HFF-Myc (cell line): ENCODE data around the gene MUCL3.
"Not testable (repeated sequence)": the region's sequence is repeated elsewhere in the genome, so short reads cannot be mapped to it uniquely, and the experiment has no call there.

Experiments
- DNase-seq: peaks from one replicate; pipeline ENCODE4 v3.0.0-alpha.2; 2011; ENCODE audit warnings: low read depth; ENCODE audit errors: extremely low read depth
- H3K4me3 ChIP-seq: replicated peaks from 2 replicates; pipeline ENCODE4 v1.5.1; 2011; ENCODE audit warnings: low read depth, mild to moderate bottlenecking, control low read depth, low read length
- TF ChIP-seq, protein P1 (sequence below): IDR thresholded peaks from 2 replicates; pipeline ENCODE4 v1.5.1; 2012; ENCODE audit warnings: mild to moderate bottlenecking, low read depth, low read length, control low read depth; ENCODE audit errors: missing control alignments

The MUCL3 gene

DNA sequence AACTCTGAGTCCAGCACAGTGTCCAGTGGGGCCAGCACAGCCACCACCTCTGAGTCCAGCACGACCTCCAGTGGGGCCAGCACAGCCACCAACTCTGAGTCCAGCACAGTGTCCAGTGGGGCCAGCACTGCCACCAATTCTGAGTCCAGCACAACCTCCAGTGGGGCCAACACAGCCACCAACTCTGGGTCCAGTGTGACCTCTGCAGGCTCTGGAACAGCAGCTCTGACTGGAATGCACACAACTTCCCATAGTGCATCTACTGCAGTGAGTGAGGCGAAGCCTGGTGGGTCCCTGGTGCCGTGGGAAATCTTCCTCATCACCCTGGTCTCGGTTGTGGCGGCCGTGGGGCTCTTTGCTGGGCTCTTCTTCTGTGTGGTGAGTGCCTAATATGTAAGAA, 46.5 kb downstream of the MUCL3 start:
- TF ChIP-seq, protein P1, sequence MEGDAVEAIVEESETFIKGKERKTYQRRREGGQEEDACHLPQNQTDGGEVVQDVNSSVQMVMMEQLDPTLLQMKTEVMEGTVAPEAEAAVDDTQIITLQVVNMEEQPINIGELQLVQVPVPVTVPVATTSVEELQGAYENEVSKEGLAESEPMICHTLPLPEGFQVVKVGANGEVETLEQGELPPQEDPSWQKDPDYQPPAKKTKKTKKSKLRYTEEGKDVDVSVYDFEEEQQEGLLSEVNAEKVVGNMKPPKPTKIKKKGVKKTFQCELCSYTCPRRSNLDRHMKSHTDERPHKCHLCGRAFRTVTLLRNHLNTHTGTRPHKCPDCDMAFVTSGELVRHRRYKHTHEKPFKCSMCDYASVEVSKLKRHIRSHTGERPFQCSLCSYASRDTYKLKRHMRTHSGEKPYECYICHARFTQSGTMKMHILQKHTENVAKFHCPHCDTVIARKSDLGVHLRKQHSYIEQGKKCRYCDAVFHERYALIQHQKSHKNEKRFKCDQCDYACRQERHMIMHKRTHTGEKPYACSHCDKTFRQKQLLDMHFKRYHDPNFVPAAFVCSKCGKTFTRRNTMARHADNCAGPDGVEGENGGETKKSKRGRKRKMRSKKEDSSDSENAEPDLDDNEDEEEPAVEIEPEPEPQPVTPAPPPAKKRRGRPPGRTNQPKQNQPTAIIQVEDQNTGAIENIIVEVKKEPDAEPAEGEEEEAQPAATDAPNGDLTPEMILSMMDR: no peak
- no peak for DNase-seq
- H3K4me3 ChIP-seq: no peak overlapping the region

DNA sequence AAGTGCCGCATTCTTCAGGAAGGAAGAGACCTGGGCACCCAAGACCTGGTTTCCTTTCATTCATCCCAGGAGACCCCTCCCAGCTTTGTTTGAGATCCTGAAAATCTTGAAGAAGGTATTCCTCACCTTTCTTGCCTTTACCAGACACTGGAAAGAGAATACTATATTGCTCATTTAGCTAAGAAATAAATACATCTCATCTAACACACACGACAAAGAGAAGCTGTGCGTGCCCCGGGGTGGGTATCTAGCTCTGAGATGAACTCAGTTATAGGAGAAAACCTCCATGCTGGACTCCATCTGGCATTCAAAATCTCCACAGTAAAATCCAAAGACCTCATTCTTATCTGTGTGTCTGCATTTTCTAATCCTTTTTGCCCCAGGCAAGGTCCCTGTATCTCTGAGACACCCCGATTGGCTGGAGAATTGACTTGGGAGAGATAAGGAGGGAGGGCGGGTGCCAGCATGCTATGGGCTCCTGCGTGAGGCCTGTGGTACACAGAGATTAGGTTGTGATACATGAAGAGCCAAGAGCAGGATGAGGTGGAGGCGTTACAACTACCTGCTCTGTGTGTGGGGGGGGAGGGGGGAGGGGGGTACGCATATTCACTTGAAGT, 47.5 kb downstream of the MUCL3 start:
- no peak overlapping the region for H3K4me3 ChIP-seq
- TF ChIP-seq, protein P1: no peak
- no peak for DNase-seq

DNA sequence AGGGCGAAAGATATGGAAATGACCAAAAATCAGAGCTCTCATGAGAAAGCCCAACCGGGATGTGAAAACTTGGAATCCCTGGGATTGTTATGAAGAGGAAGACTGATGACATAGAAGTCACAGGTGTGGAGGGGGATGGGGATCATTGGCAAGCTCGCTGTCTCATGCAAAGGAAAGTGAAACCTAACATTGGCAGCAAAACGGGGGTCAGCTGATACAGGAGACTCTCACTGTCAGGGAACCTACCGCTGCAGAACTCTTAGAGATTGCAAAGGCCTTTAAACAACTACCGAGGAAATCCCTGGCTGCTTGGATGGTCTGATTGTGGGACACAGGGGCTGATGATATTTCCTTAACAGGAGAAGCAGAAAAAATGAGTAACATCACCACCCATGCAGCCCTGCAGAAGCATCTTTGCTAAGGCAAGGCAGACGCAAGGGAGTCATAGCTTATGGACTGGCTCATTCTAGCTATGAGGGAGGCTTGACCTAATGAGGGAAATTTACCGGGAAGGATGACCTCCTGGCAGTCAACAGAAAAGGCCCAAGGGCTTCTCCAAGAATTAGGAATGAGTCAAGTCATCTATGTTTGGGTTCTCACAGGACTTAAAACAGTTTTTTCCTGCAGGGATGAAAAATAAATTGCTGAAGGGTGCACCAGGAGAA, 49.8 kb downstream of the MUCL3 start:
- no peak for DNase-seq
- no peak overlapping the region for H3K4me3 ChIP-seq
- TF ChIP-seq, protein P1: no peak

DNA sequence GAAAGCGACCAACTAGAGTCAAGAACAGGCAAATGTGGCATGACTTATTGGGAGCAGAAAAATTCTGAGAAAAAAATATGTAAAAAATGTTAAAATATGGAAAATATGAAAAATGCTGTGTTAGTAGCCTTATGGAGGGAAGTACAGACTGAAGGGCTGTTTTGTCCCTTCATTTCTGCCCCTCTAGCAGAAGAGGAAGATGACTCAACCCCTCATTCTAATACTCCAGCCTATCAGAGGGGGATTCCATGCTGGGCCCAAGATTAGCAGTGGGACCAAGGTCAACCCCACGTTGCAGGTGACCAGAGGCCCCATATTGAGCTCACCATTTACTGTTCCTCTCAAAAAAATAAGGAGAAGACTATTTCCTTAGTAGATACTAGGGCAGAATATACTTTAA, 51.1 kb downstream of the MUCL3 start:
- no peak overlapping the region for H3K4me3 ChIP-seq
- TF ChIP-seq, protein P1: no peak
- DNase-seq: no peak

DNA sequence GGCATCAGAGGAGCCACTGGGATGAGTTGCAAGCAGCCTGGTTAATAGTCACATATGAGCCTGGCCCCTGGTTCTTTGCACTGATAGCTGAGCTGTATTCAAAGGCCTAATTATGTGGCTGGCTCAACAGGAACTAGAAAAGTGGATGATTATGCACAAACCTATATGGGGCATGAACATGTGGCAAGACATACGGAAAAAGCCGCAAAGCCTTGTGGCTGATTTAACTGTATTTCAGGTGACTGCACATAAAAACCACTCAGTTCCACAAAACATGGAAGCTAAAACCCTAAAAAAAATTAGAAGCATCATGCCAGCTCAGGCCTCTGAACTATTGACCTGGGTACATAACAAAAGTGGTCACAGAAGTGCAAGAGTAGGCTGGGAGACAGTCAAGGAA, 56.5 kb downstream of the MUCL3 start:
- H3K4me3 ChIP-seq: no peak overlapping the region
- TF ChIP-seq, protein P1: no peak
- DNase-seq: no peak

DNA sequence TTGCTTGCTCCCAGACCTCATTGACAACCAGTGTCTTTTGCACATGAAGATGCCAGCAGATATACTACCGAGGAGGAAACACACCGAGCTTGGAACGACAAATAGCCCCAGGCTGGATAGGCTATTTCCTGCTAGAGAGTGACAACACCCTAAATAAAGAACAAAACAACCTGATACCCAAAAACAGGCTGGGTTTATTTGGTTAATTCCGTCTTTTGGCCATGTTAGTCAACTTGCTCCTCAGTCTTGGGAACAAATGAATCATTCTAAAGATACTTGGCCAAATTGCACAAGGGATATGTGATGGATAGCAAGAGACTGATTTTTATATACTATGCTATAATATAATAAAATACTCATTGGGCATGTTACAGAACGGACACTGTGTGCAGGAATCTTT, 58.0 kb downstream of the MUCL3 start:
- no peak for DNase-seq
- TF ChIP-seq, protein P1: no peak
- H3K4me3 ChIP-seq: no peak overlapping the region

DNA sequence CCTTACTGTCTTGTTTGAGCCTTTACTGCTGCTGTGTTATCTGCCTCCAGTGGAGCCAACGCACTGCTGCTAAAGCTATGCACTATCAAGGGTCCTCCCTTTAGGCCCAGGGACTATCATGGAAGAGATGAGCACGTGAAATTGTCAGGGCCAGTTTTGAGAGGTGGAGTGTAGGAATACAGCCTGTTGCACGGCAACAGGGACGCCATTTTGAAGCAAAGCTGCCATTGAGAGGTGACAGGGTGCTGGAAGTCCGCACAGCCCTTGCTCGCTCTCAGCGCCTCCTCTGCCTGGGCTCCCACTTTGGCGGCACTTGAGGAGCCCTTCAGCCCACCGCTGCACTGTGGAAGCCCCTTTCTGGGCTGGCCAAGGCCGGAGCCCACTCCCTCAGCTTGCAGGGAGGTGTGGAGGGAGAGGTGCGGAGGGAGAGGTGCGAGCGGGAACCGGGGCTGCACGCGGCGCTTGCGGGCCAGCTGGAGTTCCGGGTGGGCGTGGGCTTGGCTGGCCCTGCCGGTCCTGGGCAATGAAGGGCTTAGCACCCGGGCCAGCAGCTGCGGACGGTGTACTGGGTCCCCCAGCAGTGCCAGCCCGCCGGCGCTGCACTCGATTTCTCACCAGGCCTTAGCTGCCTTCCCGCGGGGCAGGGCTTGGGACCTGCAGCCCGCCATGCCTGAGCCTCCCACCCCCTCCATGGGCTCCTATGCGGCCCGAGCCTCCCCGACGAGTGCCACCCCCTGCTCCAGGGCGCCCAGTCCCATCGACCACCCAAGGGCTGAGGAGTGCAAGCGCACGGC, 59.5 kb downstream of the MUCL3 start:
- not testable (repeated sequence) for DNase-seq, H3K4me3 ChIP-seq
